ENCODE data around the gene PDE4D. TPM values are rescaled to one million over a fixed set of nuclear protein-coding genes. Genes with fewer than 3 reads are reported as not detected.

The PDE4D gene
- total RNA-seq, 4 donors from 2014 or later = 6.7 to 21.0 (median 15.0) TPM

GRCh38 chr5:59506285-59506877 is 387.1 kb downstream of the PDE4D start:
- DNase-seq (ENCODE audit: low spot score in 2 of 2) = no peak
- no peak for TF ChIP-seq CTCF (IDR thresholded peaks at IDR 0.05)
- TF ChIP-seq POLR2A (IDR thresholded peaks at IDR 0.05) = no peak
- intact Hi-C loops (cut with DNase I; ENCODE audit: low total_unique reads) = no loop called here
- H3K4me3 ChIP-seq (ENCODE audit: low read depth, poor library complexity, severe bottlenecking) = no peak overlapping the region
- WGBS, 2 donors = 78 to 82% methylated on average over 1 of the region's 1 CpG

GRCh38 chr5:59504043-59504442 is 389.5 kb downstream of the PDE4D start:
- TF ChIP-seq CTCF (IDR thresholded peaks at IDR 0.05) (no peak), POLR2A (IDR thresholded peaks at IDR 0.05) (no peak)
- DNase-seq (ENCODE audit: low spot score in 2 of 2) = no peak
- H3K4me3 ChIP-seq (ENCODE audit: low read depth, poor library complexity, severe bottlenecking) = no peak overlapping the region
- intact Hi-C loops (cut with DNase I; ENCODE audit: low total_unique reads) = no loop called here

GRCh38 chr5:59503220-59503619 is 390.3 kb downstream of the PDE4D start:
- WGBS, 2 donors = 51 to 59% methylated on average over 1 of the region's 1 CpG
- intact Hi-C loops (cut with DNase I; ENCODE audit: low total_unique reads) = no loop called here
- DNase-seq (ENCODE audit: low spot score in 2 of 2) = no peak
- TF ChIP-seq POLR2A (IDR thresholded peaks at IDR 0.05) (no peak), CTCF (IDR thresholded peaks at IDR 0.05) (no peak)
- no peak overlapping the region for H3K4me3 ChIP-seq (ENCODE audit: low read depth, poor library complexity, severe bottlenecking)

- intact Hi-C loops (cut with DNase I; ENCODE audit: low total_unique reads) = no loop called here
- H3K4me3 ChIP-seq (ENCODE audit: low read depth, poor library complexity, severe bottlenecking) = no peak overlapping the region
- no peak for DNase-seq (ENCODE audit: low spot score in 2 of 2)
- TF ChIP-seq POLR2A (IDR thresholded peaks at IDR 0.05) = no peak
- no peak for TF ChIP-seq CTCF (IDR thresholded peaks at IDR 0.05)
- 50 to 52% methylated on average over 1 of the region's 1 CpG for WGBS, 2 donors
Measured at GRCh38 chr5:59501316-59501715, 392.2 kb downstream of the PDE4D start.

GRCh38 chr5:59500014-59500413 is 393.5 kb downstream of the PDE4D start:
- DNase-seq (ENCODE audit: low spot score in 2 of 2) = no peak
- 71 to 76% methylated on average over 1 of the region's 1 CpG for WGBS, 2 donors
- intact Hi-C loops (cut with DNase I; ENCODE audit: low total_unique reads) = no loop called here
- H3K4me3 ChIP-seq (ENCODE audit: low read depth, poor library complexity, severe bottlenecking) = no peak overlapping the region
- no peak for TF ChIP-seq POLR2A (IDR thresholded peaks at IDR 0.05)
- TF ChIP-seq CTCF (IDR thresholded peaks at IDR 0.05) = no peak

- H3K4me3 ChIP-seq (ENCODE audit: low read depth, poor library complexity, severe bottlenecking) = no peak overlapping the region
- intact Hi-C loops (cut with DNase I; ENCODE audit: low total_unique reads) = no loop called here
- no peak for TF ChIP-seq CTCF (IDR thresholded peaks at IDR 0.05)
- no peak for TF ChIP-seq POLR2A (IDR thresholded peaks at IDR 0.05)
- DNase-seq (ENCODE audit: low spot score in 2 of 2) = no peak
- 86 to 92% methylated on average over 1 of the region's 1 CpG for WGBS, 2 donors
Measured at GRCh38 chr5:59497207-59497606, 396.3 kb downstream of the PDE4D start.
